M059J (cell line): ENCODE results near the gene EMC9. TPM values are rescaled to one million over a fixed set of nuclear protein-coding genes. Genes with fewer than 3 reads are reported as not detected.

Experiments
- DNase-seq: peaks from one replicate; pipeline ENCODE4 v3.0.0-alpha.2; 2012; ENCODE audit warnings: low read depth
- total RNA-seq: library from RNA; depleted of rRNA; stranded (reverse); fragments of >200 nt; shearing (Covaris generic); gene quantifications from 2 replicates; pipeline ENCODE4 v1.2.3, GENCODE V29; 2014

EMC9 gene
- total RNA-seq, 1 experiment from 2014 or later, result 30.6 TPM

- DNase-seq, result no peak
Measured at GRCh38 chr14:24177041-24177825, 35.8 kb upstream of the EMC9 start.

DNA sequence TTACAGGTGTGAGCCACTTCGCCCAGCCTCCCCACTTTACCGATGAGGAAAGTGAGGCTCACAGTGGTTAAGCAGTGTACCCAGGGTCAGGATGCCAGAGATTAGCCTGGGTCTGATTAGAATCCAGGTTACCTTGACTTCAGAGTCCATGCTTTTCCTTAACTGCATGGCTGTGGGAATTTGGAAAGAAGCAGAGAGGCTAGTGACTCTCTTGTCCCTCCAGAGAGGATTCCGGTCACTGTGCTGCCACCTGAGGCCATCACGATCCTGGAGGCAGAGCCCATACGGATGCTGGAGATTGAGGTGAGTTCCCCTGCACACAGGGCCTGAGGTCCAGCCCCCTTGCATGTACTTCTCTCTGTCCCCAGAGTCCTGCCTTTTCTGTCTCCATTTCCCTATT is 35.2 kb upstream of the EMC9 start:
- DNase-seq, result no peak

DNA sequence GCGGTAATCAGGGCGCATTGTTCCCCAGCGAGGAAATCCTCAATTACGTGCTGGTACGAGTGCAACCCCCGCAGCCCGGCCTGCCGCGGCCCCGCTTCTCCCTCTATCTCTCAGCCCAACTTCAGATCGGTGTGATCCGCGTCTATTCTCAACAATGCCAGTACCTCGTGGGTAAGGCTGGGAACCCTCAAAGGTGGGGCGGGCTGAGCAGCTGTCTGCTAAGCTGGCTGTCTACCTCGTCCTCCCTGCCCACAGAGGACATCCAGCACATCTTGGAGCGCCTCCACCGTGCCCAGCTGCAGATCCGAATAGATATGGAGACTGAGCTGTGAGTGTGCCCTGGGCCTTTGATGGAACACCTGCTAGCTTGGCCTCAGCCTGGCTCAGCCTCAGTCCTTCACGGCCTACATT is 31.5 kb upstream of the EMC9 start:
- DNase-seq, result no peak

GRCh38 chr14:24172261-24172860 is 31.0 kb upstream of the EMC9 start:
- no peak for DNase-seq

GRCh38 chr14:24171422-24172260 is 30.2 kb upstream of the EMC9 start, which contains the start of gene REC8:
Gene REC8 (plus strand): TSS chr14:24172080. CDS start chr14:24172553, 473 bp downstream.
- no peak for DNase-seq

- DNase-seq, result no peak
Measured at GRCh38 chr14:24167469-24168114, 26.2 kb upstream of the EMC9 start.

DNA sequence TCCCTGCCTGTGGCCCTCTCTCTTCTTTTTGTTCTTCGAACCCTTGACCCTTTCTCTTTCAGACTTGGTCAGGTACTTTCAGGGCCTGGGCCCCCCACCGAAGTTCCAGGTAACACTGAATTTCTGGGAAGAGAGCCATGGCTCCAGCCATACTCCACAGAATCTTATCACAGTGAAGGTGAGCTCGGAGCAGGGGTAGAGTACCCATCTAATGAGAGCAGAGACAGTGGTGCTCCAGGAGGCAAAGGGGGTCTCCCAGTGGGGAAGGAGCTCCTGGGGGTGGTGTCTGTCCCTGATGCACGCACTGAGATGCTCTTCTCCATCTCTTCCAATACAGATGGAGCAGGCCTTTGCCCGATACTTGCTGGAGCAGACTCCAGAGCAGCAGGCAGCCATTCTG is 24.4 kb upstream of the EMC9 start:
- DNase-seq, result no peak

DNA sequence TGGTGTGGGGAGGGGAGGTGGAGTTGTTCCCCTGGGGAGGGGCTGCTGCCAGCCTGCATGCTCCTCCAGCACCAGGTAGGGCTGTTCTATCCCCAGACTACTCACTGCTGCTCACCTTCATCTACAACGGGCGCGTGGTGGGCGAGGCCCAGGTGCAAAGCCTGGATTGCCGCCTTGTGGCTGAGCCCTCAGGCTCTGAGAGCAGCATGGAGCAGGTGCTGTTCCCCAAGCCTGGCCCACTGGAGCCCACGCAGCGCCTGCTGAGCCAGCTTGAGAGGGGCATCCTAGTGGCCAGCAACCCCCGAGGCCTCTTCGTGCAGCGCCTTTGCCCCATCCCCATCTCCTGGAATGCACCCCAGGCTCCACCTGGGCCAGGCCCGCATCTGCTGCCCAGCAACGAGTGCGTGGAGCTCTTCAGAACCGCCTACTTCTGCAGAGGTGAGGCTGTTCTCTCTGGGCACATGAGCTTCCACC is 23.2 kb upstream of the EMC9 start:
- DNase-seq, result no peak

- no peak for DNase-seq
Measured at GRCh38 chr14:24162093-24162492, 20.7 kb upstream of the EMC9 start.

- DNase-seq, result peak; percentile 95
Measured at GRCh38 chr14:24160850-24161804, 19.7 kb upstream of the EMC9 start, which contains the start of gene IRF9. Gene IRF9 (plus strand): TSS chr14:24161265. CDS start chr14:24162145, 880 bp downstream.

DNA sequence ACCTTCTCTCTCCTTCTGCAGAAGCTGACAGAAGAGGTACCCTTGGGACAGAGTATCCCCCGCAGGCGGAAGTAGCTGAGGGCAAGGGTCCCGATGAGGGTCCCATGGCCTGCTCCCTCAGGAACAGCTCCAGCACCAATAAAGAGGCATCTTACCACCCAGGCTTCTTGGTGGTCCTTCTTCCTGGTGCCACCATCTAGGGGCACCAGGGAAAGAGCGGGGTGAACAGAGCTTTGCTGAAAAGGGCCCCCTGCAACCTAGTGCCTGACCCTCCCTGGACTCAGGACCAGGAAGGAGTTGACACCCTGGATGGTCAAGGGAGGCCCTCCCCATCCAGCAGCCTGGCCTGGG is 19.1 kb upstream of the EMC9 start:
- no peak for DNase-seq

GRCh38 chr14:24159777-24160498 is 18.5 kb upstream of the EMC9 start:
- DNase-seq, result no peak

DNA sequence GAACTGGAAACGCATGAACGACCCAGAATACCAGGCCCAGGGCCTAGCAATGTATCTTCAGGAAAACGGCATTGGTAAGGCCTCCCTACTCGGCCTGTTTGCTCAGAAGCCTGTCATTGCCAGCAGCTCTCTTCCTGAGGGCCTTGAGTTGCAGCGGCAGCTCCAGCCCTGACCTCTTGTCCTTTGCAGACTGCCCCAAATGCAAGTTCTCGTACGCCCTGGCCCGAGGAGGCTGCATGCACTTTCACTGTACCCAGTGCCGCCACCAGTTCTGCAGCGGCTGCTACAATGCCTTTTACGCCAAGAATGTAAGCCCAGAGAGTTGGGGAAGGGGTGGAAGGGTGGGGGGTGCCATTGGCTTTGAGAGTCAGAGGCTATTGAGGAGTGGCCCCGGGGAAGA is 15.9 kb upstream of the EMC9 start:
- DNase-seq, result no peak

DNA sequence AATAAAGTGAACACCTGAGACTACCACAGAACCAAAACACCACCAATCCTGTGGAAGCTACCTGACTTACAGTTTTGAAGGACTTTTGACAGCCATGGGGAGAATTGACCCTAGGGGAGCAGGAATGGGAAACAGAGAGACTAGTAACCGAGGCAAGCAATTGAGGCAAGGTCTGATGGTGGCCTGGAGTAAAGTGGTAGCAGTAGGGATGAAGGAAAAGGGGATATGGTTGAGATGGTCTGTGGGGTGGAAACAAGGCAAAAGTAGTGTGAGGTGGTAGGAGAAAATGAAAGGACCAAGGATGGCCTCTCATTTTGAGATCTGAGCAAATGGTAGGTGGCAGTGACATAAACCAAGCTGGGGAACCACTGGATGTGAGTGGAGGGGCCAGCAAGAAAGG is 15.4 kb upstream of the EMC9 start:
- DNase-seq, result no peak

- DNase-seq, result no peak
Measured at GRCh38 chr14:24155100-24155499, 13.7 kb upstream of the EMC9 start.

- DNase-seq, result no peak
Measured at GRCh38 chr14:24151404-24152080, 10.2 kb upstream of the EMC9 start.

DNA sequence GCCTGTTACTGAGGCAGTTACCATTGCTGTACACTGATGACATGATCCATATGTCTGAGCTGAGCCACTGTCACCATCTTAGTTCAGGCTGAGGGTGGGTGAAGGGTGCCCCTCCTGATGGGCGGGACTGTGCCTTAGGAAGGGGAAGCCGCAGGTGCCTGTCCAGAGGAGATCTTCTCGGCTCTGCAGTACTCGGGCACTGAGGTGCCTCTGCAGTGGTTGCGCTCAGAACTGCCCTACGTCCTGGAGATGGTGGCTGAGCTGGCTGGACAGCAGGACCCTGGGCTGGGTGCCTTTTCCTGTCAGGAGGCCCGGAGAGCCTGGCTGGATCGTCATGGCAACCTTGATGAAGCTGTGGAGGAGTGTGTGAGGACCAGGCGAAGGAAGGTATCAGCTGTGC is 9.6 kb upstream of the EMC9 start:
- no peak for DNase-seq

DNA sequence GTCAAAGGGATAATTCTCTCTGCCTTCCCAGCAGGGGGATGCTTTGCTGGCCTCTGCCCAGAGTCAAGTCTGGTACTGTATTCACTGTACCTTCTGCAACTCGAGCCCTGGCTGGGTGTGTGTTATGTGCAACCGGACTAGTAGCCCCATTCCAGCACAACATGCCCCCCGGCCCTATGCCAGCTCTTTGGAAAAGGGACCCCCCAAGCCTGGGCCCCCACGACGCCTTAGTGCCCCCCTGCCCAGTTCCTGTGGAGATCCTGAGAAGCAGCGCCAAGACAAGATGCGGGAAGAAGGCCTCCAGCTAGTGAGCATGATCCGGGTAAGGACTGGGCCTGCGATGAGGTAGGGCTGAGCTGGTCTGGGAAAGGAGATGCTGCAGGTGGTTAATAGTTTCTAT is 9.2 kb upstream of the EMC9 start:
- DNase-seq, result no peak

- DNase-seq, result no peak
Measured at GRCh38 chr14:24150061-24150460, 8.7 kb upstream of the EMC9 start.
